ENCODE results near the gene BNIP5.
"Not testable (repeated sequence)": the region's sequence is repeated elsewhere in the genome, so short reads cannot be mapped to it uniquely, and the experiment has no call there.

BNIP5 gene

GRCh38 chr6:36340618-36341454 lies 4.1 kb upstream of the BNIP5 start:
- peak; percentile 38 for DNase-seq

GRCh38 chr6:36340306-36340617 lies 3.6 kb upstream of the BNIP5 start:
- DNase-seq: no peak

GRCh38 chr6:36339146-36339545 lies 2.5 kb upstream of the BNIP5 start:
- DNase-seq: no peak

- not testable (repeated sequence) for DNase-seq
Observed at GRCh38 chr6:36338223-36338622, 1.5 kb upstream of the BNIP5 start.

GRCh38 chr6:36337814-36338213 lies 1.1 kb upstream of the BNIP5 start:
- no peak for DNase-seq

- DNase-seq: no peak
Observed at GRCh38 chr6:36336208-36336710, 429 bp downstream of the BNIP5 start.

- DNase-seq: no peak
Observed at GRCh38 chr6:36335465-36336207, 1.1 kb downstream of the BNIP5 start.

GRCh38 chr6:36334832-36335459 lies 1.7 kb downstream of the BNIP5 start:
- peak; percentile 75 for DNase-seq

- no peak for DNase-seq
Observed at GRCh38 chr6:36333931-36334725, 2.6 kb downstream of the BNIP5 start.

GRCh38 chr6:36333171-36333895 lies 3.4 kb downstream of the BNIP5 start:
- no peak for DNase-seq

GRCh38 chr6:36331381-36331780 lies 5.3 kb downstream of the BNIP5 start:
- no peak for DNase-seq

GRCh38 chr6:36330366-36330765 lies 6.3 kb downstream of the BNIP5 start:
- DNase-seq: no peak

GRCh38 chr6:36329798-36330291 lies 6.8 kb downstream of the BNIP5 start:
- DNase-seq: no peak

GRCh38 chr6:36328600-36328999 lies 8.1 kb downstream of the BNIP5 start:
- no peak for DNase-seq

- no peak for DNase-seq
Observed at GRCh38 chr6:36327919-36328236, 8.8 kb downstream of the BNIP5 start.

GRCh38 chr6:36327226-36327918 lies 9.3 kb downstream of the BNIP5 start:
- DNase-seq: no peak

GRCh38 chr6:36326356-36326995 lies 10.2 kb downstream of the BNIP5 start:
- DNase-seq: no peak

GRCh38 chr6:36324715-36325114 lies 12.0 kb downstream of the BNIP5 start:
- no peak for DNase-seq

GRCh38 chr6:36324191-36324590 lies 12.5 kb downstream of the BNIP5 start:
- DNase-seq: no peak

GRCh38 chr6:36323062-36323461 lies 13.6 kb downstream of the BNIP5 start:
- DNase-seq: no peak

GRCh38 chr6:36322591-36322990 lies 14.1 kb downstream of the BNIP5 start:
- DNase-seq: no peak

Measured in NCI-H510A (cell line).